Activated CD4-positive, CD25-positive, alpha-beta regulatory T cell (primary cell): ENCODE results near the gene USH1C.
A peak's percentile ranks its signal among the peaks of the same experiment; 100 is the strongest.

Experiments
- DNase-seq, 4 experiments: peaks; one replicate each; lab custom pipeline; 2025; lab: John Stamatoyannopoulos, UW

USH1C gene

DNA sequence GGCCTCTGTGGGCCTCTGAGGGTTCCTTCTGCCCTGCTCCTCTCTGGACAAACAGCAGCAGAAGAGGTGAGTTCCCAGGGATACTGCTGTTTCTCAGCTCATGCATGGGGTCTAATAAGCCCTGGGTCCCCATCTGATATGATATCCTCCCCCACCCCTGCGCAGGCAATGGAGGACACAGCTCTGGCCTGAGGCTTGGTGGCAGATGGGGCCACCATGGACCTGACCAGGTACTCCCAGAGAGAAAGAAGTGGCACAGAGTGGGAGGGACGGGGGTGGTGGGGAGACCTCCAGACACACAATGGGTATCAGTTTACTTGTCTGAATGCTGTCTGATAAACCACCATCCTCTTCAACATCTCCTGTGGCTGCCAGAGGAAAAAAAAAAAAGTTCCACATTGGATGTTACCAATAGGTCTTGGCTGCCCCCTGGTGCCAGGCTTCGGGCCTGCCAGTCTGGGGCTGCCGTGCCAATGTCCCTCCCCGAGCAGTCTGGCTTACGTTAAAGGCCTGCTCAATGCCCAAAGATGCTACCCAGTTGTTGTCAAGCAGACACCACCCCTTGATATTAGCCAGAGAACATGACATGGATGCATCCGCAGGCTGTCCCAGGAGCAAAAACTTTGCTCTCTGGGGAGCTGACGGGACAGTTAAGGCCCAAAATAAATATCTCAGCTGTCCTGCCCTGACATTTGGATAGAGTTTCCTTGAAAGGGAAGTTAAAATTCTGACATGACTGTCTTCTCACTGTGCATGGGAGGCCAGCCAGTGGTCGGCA lies 39.7 kb downstream of the USH1C start:
- peak; percentile 48 to 58 (median 50) for DNase-seq

DNA sequence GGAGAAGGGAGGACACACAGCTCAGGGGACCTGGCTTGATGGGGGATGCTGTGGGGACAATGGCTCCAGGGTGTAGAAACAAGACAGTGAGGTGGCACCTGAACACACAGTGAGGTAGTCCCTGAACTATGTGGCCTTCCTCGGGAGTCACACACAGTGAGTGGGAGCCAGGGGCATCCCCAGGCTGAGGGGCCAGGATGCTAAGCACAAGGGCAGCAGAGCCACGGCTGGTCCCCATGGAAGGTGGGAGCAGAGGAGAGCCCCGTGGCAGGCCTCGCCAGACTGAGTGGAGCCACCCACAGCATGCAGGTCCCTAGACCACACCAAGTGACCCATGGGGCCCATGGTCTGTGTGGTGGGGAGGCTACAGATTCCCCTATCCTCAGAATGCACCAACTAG lies 41.6 kb downstream of the USH1C start:
- DNase-seq: no peak

DNA sequence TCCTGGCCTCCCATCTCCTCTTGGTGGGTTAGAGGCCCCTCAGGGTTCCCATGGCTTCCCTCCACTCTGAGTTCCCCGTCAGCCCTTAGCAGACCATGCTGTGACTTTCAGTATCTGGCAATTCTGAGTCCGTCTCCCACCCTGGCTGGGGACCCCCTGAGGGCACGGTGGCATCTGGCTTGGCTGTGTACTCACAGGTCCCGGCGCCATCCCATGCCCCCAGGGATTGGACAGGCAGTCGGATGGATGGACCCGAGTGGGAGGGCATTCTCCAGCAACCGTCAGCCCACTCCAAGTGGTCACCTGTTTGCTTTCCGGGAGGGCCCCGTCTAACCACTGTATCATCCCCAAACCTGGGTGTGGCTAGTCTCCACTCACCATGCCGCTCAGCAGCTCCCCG lies 43.5 kb downstream of the USH1C start:
- no peak for DNase-seq

DNA sequence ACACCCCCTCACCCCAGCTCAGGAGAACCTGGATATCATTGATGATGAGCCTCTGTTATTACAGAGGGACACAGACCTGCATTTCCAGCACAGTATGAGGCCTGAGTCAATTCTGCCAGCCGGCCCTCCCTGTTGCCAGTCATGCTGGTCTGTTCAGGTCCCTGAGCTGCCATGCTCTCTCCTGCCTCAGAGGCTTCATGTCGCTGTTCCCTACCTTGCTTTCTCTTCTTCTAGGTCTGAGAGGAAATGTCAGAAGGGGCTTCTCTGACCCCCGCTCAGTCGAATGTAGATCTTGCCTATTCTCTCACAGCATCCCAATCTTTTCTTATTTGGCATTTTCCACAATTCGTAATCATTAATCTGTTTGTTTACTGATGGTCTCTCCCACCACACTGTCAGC lies 45.7 kb downstream of the USH1C start:
- DNase-seq: no peak

DNA sequence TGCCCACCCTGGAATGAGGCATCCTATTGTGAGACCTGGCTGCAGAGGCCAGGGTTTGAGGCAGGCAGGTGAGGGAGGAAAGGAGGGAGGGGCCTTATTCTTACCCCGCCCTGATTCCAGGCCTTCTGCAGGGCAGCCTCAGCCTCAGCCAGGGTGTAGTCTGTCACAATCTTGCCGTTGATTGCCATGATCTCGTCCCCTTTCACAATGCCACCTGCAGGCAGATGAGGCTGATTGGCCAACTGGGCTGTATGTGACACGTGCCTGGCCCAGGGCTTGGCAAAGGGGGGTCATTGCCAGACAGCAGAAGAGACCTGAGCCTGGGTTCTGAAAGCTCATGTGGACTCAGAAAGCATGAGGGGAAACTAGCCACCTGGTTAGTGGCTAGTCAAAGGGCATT lies 46.2 kb downstream of the USH1C start:
- DNase-seq: no peak

DNA sequence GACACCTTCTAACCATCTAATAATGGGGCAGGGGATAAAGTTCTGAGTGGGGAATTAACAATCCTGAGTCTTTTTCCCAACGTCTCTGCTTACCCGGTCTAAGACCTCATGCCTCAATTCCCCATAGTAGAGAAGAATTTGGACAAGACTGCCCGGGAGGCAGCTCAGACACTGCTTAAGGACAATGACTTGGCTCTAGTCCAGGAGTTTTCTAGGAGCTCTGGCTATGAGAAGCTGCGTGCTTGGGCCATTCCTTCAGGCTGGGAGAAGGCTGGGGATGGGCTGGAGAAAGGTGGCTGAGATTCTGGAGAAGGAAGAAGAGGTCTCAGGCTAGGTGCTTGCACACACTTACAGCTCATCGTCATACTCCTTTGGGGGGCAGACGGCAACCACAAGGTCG lies 47.8 kb downstream of the USH1C start:
- DNase-seq: no peak

DNA sequence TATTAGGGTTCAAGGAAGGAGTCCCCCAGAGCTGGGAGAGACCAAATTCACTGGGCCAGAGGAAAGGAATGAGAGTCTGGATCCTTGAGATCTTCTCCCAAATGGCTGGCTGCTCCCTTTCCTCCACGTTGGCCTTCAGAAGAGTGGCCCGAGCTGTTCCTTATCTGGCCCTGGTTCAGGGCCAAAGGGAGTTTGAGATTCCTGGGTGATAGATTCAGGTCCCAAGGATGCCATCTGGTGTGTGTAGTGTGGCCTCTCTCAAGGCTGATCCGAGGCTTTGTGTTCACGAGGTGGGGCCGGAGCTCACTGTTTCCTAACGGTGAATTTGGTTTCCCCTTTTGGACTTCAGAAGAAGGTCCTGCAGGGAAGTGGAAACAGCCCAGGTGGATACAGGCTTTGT lies 50.2 kb downstream of the USH1C start:
- DNase-seq: no peak

DNA sequence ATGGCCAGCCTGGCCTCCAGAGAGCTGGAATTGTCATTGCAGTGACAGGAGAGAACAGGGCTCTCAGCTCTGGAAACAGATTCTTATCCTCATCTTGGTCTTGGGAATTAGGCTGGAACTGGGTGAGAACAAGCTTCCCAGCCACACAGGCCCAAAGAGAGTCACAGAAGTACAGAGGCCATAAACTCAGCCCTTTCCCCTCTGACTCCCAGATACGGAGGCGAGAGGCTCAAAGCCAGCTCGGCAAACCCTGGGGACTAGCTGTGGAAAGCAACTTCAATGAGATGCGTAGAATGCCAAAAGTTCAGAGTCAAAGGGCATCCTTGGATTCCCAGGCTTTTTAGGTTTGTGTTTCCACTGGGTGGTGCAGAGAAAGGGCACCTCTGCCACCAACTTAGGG lies 53.3 kb downstream of the USH1C start:
- DNase-seq: no peak

DNA sequence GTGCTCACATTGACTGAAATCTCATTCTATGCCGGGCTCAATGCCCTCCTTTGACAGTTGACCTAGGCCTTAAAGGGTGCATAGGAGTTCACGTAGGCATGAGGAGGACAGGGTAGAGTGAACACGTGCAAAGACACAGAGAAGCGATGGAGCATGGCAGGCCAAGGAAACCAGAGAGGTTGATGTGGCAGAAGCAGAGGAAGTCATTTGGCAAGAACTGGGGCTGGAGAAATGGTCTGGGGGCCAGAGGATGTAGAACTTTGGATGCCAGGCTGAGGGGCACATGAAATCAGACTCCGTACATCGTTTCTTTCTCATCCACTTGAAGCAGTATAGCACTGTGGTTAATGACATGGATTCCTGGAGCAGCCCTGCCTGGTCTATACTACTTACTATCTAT lies 54.0 kb downstream of the USH1C start:
- no peak for DNase-seq

DNA sequence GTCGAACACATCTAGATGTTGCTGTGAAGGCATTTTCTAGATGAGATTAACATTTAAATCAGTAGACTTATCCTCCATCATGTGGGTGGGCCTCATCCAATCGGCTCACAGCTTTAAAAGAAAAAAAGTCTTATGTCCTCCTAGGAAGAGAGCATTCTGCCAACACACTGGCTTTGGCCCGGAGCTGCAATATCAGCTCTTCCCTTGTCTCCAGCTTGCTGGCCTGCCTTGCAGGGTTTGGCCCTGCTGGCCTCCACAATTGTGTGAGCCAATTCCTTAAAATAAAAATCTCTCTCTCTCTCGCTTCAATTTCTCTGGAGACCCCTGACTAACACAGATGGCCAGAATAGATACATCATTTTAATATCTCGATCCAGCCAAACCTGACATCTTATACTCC lies 54.5 kb downstream of the USH1C start:
- DNase-seq: no peak

DNA sequence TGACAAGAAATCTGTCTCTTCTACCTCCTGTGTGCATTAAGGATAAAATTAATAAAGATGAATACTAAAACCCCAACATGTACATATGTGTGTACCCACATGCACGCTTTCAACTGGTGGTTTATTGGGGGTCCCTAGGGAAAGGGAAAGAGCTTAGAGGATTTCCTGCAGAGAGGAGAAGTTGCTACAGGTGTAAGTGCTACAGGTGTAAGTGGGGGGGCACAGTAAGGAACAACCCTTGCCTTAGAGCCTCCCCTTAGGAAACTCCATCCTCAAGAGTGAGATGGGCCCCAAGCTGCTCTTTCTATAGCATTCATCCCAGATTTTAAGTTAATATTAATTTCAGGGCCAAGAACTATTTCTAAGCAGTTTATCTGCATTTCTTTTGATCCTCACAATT lies 55.7 kb downstream of the USH1C start:
- no peak for DNase-seq

DNA sequence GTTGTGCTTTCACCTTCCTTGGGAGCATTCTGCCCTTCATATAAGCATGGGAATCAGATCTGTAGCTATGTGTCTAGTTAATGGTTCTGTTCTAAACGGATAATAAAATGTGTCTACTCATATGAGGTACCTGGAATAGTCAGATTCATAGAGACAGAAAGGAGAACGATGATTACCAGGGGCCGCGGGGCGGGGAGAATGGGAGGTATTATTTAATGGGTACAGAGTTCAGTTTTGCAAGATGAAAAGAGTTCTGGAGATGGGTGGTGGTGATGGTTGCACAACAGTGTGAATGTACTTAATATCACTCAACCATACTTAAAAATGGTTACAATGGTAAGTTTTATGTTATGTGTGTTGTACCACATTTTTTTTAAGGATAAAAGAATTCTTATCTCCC lies 57.6 kb downstream of the USH1C start:
- DNase-seq: no peak

DNA sequence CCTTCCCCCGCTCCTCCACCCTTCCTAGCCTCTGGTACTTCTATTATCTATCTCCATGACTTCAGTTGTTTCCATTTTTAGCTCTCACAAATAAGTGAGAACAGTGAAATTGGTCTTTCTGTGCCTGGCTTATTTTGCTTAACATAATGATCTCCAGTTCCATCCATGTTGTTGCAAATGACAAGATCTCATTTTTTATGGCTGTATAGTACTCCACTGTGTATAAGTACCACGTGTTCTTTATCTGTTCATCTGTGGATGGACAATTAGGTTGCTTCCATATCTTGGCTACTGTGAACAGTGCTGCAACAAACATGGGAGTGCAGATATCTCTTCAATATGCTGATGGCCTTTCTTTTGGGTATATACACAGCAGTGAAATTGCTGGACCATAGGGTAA lies 60.7 kb downstream of the USH1C start:
- no peak for DNase-seq

DNA sequence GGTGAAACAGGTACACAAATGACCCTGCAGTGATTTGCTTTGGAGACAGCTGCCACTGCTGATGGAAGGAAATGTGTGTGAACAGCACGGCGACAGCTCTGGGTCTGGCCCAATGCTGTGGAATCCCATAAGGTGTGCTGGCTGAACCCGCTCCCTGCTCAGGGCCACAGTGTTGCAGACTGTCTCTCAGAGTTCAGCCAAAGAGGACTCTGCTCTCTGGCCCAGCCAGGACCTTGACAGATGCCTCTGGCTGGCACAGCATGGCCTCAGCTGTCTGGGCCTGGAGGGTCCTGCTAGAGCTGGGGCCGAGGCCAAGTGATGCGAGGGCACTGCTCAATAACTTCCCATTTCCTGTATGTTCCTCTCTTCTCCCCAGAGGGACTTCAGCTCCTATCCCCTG lies 62.3 kb downstream of the USH1C start:
- DNase-seq: no peak

DNA sequence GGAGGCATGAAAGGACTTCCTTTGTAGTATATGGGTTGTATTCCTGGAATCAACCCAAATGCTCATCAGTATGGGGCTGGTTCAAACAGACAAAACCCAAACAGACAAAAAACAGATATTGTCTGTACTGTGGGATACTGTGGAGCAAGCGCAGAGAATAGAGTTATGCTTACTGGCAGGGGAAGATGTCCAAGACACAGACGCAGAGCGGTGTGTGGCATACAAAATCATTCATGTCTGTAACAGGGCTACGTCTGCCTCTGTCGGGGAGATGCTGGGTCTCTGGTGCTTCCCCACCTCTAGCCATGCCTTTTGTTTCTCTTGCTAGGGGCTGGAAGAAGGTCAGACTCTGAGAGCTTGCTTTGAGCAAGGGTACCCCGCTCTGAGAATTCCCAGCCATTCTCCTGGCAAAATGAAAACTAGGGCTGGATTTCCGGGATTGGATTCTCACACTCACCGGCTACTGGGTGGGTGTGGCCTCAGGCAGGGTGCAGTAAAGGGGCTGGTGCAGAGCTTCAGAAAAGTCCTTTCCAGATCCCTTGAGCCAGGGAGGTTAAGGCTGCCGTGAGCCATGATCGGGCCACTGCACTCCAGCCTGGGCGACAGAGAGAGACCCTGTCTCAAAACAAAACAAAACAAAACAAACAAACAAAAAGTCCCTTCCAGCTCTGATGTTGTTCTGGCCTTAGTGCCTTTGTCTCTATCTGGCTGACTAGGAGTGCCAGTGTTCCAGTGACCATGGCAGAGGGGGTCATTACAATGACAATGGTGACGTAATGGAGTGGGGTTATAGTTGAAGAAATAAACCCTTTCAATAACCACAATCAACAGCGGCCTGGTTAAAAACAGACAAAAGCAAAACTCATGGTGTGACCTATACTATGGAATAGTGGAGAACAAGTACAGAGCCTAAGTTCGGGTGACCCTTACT lies 64.7 kb downstream of the USH1C start:
- DNase-seq: no peak

DNA sequence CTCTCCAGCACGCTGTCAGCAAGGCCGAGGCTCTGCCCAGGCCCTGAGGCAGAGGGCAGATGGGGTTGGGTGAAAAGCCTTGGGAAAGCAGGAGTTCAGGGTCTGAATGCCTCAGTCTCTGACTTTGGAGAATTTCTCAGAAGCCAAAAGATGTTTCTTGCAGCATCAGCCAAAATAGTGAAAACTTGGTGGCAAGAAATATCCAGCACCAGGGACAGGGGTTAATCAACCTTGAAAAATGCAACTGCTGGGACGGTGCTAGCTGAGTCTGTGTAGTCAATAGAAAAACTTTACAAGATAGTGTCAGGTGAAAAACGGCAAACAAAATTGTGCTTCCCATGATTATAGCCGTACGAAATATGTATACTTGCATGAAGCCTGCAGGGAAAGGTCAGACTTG lies 66.1 kb downstream of the USH1C start:
- DNase-seq: no peak

DNA sequence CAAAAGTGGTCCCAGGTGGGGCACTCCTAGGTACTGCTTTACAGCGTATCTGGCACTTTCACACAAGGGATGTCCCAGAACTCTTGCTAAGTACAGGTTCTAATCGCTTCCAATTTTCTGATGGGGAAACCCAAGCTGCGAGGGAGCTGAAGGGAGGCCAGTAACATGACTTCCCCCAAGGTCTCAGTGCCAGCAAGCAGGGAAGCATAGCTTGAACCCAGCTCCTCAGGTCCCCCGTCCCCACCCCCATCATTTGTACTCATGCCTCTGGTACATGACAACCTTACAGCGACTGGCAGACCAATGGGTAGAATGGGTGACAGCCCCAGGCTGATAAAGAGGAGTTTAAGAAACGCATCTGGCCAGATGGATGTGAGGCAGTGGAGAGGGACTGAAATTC lies 66.9 kb downstream of the USH1C start:
- DNase-seq: no peak

DNA sequence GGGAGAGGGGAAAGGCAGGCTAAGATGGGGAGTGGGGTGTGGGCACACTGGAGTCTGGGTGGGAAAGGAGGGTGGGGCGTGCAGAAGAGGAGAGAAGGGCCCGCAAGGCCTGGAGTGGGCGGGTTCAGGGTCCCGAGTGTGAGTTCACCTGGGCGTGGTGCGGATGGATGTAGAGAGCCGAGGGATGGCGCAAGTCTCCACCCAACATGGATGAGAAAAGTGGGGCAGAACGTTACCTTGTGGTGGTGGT lies 67.2 kb downstream of the USH1C start:
- no peak for DNase-seq

DNA sequence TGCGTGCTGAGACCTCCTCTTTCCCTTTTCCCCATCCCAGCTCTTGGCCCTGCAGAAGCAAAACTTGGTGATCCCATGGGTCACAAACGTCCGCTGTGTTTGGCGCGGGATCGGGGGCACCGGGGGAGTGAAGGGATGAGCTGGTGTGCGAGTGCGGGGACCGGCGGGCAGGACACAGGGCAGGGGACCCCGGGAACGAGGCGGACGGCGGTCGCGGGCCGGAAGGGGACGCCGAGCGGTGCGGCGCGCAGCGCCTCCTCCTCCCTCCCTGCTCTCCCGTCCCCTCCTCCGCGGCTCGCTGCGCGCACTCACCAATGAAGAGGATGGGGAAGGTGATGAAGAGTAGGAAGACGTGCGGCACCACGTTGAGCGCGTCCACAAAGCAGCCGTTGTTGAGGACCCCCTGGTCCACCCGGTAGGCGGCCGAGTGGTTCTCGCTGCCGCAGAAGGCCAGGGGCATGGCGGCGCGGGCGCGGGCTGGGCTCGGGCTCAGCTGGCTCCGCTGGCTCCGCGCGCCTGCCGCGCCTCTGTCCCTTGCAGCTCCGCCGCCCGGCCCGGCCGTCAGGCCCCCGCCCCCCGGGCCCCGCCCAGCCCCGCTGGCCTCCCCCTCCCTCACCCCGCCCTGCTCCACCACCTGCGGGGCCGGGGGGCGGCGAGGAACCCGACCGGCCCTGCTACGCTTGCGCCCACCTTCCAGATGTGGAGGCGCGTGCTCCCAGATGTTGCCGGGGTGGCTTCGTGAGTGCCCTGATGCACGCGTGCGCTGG lies 67.7 kb downstream of the USH1C start, which contains the start of gene ABCC8:
Gene ABCC8, minus strand, starts transcription at position 529 of the 767 bp plus-strand sequence. Its CDS starts 69 bp downstream, at position 460.
- no peak for DNase-seq

DNA sequence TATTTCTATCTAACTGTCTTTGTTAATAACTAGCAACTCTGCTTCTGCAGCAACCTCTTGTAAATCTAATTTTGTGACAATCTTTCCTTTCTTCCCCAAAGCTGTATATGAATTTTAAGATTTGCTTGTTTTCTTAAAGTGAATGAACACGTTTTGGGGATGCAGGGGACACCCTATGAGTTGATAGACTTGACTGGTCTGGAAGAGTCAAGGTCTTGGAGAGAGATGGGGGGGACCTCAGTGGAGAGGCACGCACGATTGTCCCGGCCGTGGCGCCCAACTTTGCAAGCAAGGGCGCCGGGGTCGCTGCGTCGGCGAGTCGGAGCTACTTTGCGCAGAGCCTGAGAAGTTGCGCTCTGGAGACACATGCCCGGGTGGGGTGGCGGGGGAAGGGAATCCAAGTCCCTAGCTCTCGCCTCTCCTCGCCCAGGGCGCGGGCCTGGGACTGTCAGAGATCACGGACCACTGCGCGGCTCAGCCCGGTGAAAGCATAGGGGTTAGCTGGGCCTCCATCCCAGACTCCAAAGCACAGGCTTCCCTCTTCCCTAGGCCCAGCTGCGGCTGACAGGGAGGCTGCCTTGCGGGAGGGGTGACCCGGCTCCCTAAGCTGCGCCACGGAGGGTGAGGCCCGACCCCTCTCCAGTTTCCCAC lies 68.4 kb downstream of the USH1C start:
- no peak for DNase-seq

DNA sequence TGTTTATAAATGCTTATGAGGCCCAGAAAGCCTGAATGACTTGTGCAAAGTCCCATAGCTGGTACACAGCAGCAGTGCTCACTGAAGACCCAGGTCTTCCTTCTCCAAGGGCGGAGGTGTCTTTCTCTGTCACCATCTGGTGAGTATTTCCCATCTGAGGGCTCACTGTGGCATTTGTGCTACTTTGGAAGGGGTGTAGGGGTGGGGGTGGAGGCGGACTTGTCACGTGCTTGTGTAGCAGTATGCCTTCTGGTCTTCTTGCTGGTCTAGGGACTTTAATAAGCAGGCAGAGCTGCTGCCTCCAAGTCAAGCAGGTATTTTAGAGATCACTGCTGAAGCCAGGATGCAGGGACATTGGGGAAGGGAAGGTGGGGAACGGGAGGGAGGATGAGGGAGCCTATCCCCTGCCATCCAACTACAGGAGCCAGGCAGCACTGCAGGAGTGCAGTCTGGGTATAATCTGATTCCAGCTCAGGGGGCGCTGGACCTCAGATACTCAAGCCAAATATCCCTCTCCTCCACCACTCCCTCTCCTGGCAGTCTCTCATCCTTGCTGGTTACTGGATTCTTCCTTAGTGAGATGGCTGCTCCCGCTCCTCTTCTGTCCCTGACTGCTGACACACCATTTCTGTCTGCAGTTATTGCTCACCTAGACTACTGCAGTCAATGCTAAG lies 71.0 kb downstream of the USH1C start:
- DNase-seq: no peak

DNA sequence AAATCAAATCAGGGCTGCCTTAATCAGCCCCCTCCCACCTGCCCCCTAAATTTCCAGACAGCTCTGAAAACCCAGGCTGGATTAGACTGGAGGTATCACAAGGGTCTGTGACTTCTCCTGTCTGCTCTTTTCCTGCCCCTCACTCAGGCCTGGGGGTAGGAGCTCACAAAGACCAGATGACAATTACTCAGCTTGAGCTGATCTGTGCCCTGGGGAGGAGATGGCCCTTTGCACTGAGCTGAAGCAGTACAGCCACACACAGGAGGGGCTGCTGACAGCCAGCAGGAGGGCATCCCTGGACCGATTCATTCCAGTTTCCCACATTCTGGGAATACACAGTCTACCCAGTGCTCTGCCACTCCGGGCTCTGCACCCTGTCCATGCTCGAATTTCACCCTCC lies 71.7 kb downstream of the USH1C start:
- DNase-seq: no peak
